VCaP (cell line): ENCODE results near the gene NLGN4X.

Experiments
- H3K27ac ChIP-seq: fragments of 450-650 bp; 2 replicates; pipeline ENCODE4 v1.5.1; 2017
- TF ChIP-seq, protein P1 (sequence below): fragments of 450-650 bp; conservative IDR thresholded peaks from 2 replicates; pipeline ENCODE4 v1.5.1; 2017; ENCODE audit warnings: mild to moderate bottlenecking, moderate library complexity

The NLGN4X gene

GRCh38 chrX:6187256-6187655 is 41.4 kb downstream of the NLGN4X start:
- TF ChIP-seq, protein P1, sequence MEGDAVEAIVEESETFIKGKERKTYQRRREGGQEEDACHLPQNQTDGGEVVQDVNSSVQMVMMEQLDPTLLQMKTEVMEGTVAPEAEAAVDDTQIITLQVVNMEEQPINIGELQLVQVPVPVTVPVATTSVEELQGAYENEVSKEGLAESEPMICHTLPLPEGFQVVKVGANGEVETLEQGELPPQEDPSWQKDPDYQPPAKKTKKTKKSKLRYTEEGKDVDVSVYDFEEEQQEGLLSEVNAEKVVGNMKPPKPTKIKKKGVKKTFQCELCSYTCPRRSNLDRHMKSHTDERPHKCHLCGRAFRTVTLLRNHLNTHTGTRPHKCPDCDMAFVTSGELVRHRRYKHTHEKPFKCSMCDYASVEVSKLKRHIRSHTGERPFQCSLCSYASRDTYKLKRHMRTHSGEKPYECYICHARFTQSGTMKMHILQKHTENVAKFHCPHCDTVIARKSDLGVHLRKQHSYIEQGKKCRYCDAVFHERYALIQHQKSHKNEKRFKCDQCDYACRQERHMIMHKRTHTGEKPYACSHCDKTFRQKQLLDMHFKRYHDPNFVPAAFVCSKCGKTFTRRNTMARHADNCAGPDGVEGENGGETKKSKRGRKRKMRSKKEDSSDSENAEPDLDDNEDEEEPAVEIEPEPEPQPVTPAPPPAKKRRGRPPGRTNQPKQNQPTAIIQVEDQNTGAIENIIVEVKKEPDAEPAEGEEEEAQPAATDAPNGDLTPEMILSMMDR: no peak
- H3K27ac ChIP-seq: no peak overlapping the region

DNA sequence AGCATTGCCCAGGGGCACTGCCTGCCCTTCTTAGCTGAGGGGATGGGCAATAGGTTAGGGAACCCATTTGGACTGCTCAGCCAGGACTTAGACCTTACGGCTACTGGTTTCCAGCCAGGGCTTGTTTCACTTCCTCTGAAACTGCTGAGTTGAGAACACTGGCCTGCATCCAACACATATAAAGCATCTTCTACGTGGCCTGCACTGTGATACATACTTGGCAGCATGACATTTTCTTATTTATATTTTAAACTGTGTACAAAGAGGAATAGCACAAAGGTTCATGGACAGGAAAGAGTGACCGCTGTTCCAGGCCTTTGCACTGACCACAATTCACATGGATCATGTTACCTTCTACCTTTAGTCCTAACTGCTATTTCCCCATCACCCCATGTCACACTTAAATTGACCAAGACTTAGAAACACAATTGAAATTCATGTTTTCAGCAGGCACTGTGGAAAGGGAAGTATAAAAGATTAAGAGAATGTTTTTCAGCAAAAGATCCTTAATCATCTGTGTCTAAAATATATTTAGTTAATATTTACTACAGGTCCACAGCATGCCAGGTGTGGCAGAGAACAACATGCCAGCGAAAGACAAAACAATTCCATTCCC is 43.7 kb downstream of the NLGN4X start:
- H3K27ac ChIP-seq: no peak overlapping the region
- TF ChIP-seq, protein P1: no peak

- H3K27ac ChIP-seq: no peak overlapping the region
- TF ChIP-seq, protein P1: no peak
Measured at GRCh38 chrX:6175914-6176313, 52.8 kb downstream of the NLGN4X start.

GRCh38 chrX:6170424-6170823 is 58.2 kb downstream of the NLGN4X start:
- TF ChIP-seq, protein P1: no peak
- H3K27ac ChIP-seq: no peak overlapping the region

DNA sequence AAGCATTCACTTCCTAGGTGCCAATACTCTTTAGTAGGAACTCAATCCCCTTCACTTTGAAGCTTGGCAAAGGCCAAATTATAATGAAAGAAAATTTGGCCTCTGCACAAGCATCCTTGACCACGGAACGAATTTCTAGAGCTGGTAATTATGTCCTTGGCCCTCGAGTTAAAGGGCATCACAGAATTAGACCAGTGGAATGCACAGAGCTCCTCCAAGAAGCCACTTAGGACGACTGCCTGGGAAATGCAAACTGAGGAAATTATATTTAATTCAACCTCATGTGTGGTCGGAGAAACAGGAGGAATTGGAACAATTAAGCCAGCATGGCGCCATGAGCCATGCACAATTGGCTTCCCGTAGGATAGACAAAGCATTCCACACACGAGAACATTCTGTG is 59.3 kb downstream of the NLGN4X start:
- TF ChIP-seq, protein P1: no peak
- H3K27ac ChIP-seq: no peak overlapping the region

DNA sequence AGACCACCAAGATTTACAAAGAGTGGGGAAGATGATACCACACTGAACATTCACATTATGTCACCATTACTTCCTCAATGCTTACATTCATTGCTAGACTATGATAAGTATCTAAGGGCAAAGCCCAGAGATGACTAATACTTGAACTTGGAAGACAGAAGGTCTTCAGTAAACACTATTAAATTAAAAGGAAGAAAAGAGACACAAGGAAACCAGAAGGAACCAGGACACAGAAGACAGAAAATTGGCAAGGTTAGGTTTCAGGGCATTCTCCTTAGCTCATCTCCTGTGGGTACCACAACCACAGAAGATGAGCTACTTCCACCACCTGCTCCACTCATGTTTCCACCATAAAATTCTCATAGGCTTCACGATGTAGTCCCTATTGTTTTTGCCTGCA is 64.9 kb downstream of the NLGN4X start:
- no peak overlapping the region for H3K27ac ChIP-seq
- TF ChIP-seq, protein P1: no peak

DNA sequence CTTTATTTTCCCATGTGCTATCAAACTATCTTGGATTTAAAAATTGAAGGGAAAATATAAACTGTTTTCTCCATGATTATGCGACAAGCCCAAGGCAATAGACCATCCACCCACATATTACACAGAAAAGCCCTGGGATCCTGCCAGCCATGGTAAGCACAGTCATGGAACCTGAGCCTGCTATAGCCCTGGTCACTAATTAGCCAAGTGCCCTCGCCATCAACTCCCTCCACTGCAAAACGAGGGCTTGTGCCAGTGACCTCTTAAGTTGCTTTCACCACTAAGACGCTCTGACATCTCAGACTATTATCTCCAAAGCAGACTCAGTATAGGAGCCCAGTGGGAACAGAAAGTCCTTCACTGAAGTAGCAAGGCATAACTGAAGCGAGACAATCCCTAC is 69.2 kb downstream of the NLGN4X start:
- TF ChIP-seq, protein P1: no peak
- H3K27ac ChIP-seq: no peak overlapping the region
